ENCODE data around the gene PPP2R5A.

DNA sequence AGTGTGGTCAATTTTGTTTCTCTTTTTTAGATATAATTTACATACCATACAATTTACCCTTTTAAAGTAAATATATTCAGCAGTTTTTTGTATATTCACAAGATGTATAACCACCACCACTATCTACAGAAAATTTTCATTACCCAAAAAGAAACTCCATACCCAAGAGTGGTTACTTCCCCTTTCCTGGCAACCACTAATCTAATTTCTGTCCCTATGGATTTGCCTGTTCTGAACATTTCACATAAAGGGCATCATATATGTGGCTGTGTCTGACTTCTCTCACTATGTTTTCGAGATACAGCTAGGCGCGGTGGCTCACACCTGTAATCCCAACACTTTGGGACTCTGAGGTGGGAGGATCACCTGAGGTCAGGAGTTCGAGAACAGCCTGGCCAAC lies 115.8 kb downstream of the PPP2R5A start:
- TF ChIP-seq, protein P1, sequence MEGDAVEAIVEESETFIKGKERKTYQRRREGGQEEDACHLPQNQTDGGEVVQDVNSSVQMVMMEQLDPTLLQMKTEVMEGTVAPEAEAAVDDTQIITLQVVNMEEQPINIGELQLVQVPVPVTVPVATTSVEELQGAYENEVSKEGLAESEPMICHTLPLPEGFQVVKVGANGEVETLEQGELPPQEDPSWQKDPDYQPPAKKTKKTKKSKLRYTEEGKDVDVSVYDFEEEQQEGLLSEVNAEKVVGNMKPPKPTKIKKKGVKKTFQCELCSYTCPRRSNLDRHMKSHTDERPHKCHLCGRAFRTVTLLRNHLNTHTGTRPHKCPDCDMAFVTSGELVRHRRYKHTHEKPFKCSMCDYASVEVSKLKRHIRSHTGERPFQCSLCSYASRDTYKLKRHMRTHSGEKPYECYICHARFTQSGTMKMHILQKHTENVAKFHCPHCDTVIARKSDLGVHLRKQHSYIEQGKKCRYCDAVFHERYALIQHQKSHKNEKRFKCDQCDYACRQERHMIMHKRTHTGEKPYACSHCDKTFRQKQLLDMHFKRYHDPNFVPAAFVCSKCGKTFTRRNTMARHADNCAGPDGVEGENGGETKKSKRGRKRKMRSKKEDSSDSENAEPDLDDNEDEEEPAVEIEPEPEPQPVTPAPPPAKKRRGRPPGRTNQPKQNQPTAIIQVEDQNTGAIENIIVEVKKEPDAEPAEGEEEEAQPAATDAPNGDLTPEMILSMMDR (conservative IDR thresholded peaks at IDR 0.05; ENCODE audit: low read length) = no peak
- TF ChIP-seq EZH2phosphoT487 (IDR thresholded peaks at IDR 0.05; ENCODE audit: borderline replicate concordance, low read depth, low read length) = no peak
